Breast epithelium (tissue), 3 donors: ENCODE measurements around the gene SEPTIN6.

Source experiments
- CTCF ChIP-seq, 3 donors: fragments of 450-650 bp; IDR thresholded peaks; one replicate each; pipeline ENCODE4 v1.5.1; 2016 to 2017; ENCODE audit warnings: antibody characterized with exemption in 3 of 3, mild to moderate bottlenecking in 3 of 3, moderate library complexity in 3 of 3
- POLR2A ChIP-seq: fragments of 450-650 bp; IDR thresholded peaks from one replicate; pipeline ENCODE4 v1.6.1; 2016; ENCODE audit warnings: antibody characterized with exemption, mild to moderate bottlenecking, moderate library complexity

GRCh38 chrX:119694601-119695534, 1.9 kb upstream of the SEPTIN6 start:
- TF ChIP-seq CTCF (IDR thresholded peaks at IDR 0.05) (no peak), POLR2A (no peak)
